A673 (cell line): ENCODE data around the gene SLC66A3. TPM values are rescaled to one million over a fixed set of nuclear protein-coding genes. Genes with fewer than 3 reads are reported as not detected.
"Not testable (repeated sequence)": the region's sequence is repeated elsewhere in the genome, so short reads cannot be mapped to it uniquely, and the experiment has no call there.

Experiments used
- BruUV-seq: library from RNA; stranded (reverse); fragments of 400-500 nt; replicated peaks from 2 replicates; lab custom pipeline; 2021; lab: Mats Ljungman, UMichigan
- CTCF ChIA-PET: fragments of 300-600 bp; sonication (Branson Sonifier 250); formaldehyde crosslinking; loops from one replicate; lab custom pipeline; 2022; ENCODE audit warnings: antibody characterized with exemption; lab: Charles Lee
- POLR2A ChIA-PET: fragments of 300-600 bp; sonication (Branson Sonifier 250); formaldehyde crosslinking; loops from one replicate; lab custom pipeline; 2022; ENCODE audit warnings: antibody characterized with exemption; ENCODE audit not compliant: low non-redundant PET; lab: Charles Lee
- DNase-seq: peaks from one replicate; pipeline ENCODE4 v3.0.0-alpha.2; 2015; ENCODE audit warnings: low spot score
- H3K27ac ChIP-seq: fragments of 200-600 bp; sonication (generic); 2 replicates; pipeline ENCODE4 v1.5.1; 2016; ENCODE audit warnings: mixed run types, low read depth, mild to moderate bottlenecking, mixed read lengths, antibody characterized with exemption, low read length; ENCODE audit not compliant: poor library complexity, severe bottlenecking
- H3K27me3 ChIP-seq: fragments of 200-600 bp; sonication (generic); replicated peaks from 2 replicates; pipeline ENCODE4 v1.6.1; 2017; ENCODE audit warnings: mixed run types, low read depth, mild to moderate bottlenecking, mixed read lengths, antibody characterized with exemption, low read length; ENCODE audit not compliant: insufficient read depth, poor library complexity
- H3K36me3 ChIP-seq: fragments of 200-600 bp; sonication (generic); 2 replicates; pipeline ENCODE4 v1.6.1; 2016; ENCODE audit warnings: mixed run types, mild to moderate bottlenecking, mixed read lengths, antibody characterized with exemption, low read length; ENCODE audit not compliant: insufficient read depth, poor library complexity, severe bottlenecking
- H3K4me1 ChIP-seq: fragments of 200-600 bp; sonication (generic); 2 replicates; pipeline ENCODE4 v1.6.1; 2017; ENCODE audit warnings: mixed run types, mild to moderate bottlenecking, mixed read lengths, antibody characterized with exemption, low read length; ENCODE audit not compliant: insufficient read depth, poor library complexity, severe bottlenecking
- H3K4me3 ChIP-seq: fragments of 200-600 bp; sonication (generic); 2 replicates; pipeline ENCODE4 v1.5.1; 2016; ENCODE audit warnings: low read depth, mixed run types, mild to moderate bottlenecking, mixed read lengths, low read length; ENCODE audit not compliant: poor library complexity, severe bottlenecking
- H3K9me3 ChIP-seq: fragments of 200-600 bp; sonication (generic); 2 replicates; pipeline ENCODE4 v1.6.1; 2016; ENCODE audit warnings: mixed run types, low read depth, mild to moderate bottlenecking, mixed read lengths, antibody characterized with exemption, low read length; ENCODE audit not compliant: poor library complexity, severe bottlenecking
- CTCF ChIP-seq: fragments of 300-800, 200-600 bp; sonication (generic); conservative IDR thresholded peaks from 2 replicates; pipeline ENCODE4 v1.5.1; 2017; ENCODE audit warnings: low read depth, mild to moderate bottlenecking, antibody characterized with exemption, low read length, moderate library complexity, mixed read lengths
- EZH2 ChIP-seq: fragments of 200-600 bp; sonication (generic); IDR thresholded peaks from 2 replicates; pipeline ENCODE4 v1.6.1; 2017; ENCODE audit warnings: borderline replicate concordance, low read depth, mild to moderate bottlenecking, mixed read lengths, antibody characterized with exemption, low read length; ENCODE audit not compliant: poor library complexity, severe bottlenecking
- intact Hi-C: fragments of 100-400 bp; cut with micrococcal nuclease; formaldehyde crosslinking; loops from one replicate; pipeline ENCODE4 v1.10.0; 2022; ENCODE audit not compliant: unreplicated experiment
- total RNA-seq: library from RNA; stranded (reverse); gene quantifications from 2 replicates; pipeline ENCODE4 v1.2.3, GENCODE V29; 2021

Gene SLC66A3
- total RNA-seq, 1 experiment from 2014 or later = 2.7 TPM

DNA sequence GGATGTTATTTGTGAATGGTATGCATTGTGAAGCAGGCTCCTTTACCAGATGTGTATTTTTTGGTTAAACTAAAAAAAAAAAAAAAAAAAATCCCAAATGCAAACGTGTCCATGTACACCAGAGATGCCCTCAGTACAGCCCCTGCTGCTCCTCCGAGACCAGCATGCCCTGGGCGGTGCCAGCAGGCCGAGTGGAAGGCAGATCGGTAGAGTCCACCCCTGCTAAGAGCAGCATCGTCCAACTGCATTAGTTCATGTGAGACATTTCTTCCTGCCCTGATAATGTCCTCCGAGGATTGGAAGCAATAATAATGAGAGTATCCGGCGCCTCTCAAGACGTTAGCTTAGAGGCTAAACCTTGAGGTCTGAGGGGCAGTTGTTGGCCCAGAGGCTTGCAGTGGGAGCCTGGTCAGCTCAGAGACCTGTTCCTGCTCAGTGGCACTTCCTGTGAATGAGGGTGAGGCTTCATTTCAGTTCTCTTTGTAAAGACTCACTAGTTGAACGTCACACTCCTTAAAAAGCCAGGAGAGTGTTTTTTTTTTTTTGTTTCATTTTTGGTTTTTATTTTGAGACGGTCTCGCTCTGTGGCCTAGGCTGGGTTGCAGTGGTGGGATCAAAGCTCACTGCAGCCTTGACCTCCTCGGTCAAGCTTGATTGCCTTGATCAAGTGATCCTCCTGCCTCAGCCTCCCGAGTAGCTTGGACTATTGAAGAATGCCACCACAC is 5.6 kb downstream of the SLC66A3 start:
- no TSS peak for BruUV-seq
- TF ChIP-seq CTCF (no peak), EZH2 (no peak)
- ChIA-PET POLR2A (no interaction called here), CTCF (no interaction called here)
- intact Hi-C loops = no loop called here
- Histone ChIP-seq H3K9me3 (no peaks in the 10 kb centered on the region), H3K27ac (no peak overlapping the region), H3K36me3 (no peaks in the 10 kb centered on the region), H3K4me3 (no peak overlapping the region), H3K27me3 (no peaks in the 10 kb centered on the region), H3K4me1 (no peaks in the 10 kb centered on the region)
- no peak for DNase-seq

- CTCF ChIA-PET = interaction anchor here (0.7 kb wide), 1 partner anchor 17 kb away, joined by 5 read pairs; no protein-coding TSS in a partner anchor
- no peaks in the 10 kb centered on the region for H3K36me3 ChIP-seq
- no TSS peak for BruUV-seq
- H3K9me3 ChIP-seq = no peaks in the 10 kb centered on the region
- TF ChIP-seq EZH2 (no peak), CTCF (no peak)
- no peaks in the 10 kb centered on the region for H3K27me3 ChIP-seq
- intact Hi-C loops = no loop called here
- POLR2A ChIA-PET = interaction anchor here (0.6 kb wide), 1 partner anchor 88 kb away, joined by 3 read pairs; no protein-coding TSS in a partner anchor
- no peak overlapping the region for H3K27ac ChIP-seq
- no peak overlapping the region for H3K4me3 ChIP-seq
- no peaks in the 10 kb centered on the region for H3K4me1 ChIP-seq
- no peak for DNase-seq
Measured at GRCh38 chr2:11161747-11162146, 6.5 kb downstream of the SLC66A3 start.

- DNase-seq = no peak
- Histone ChIP-seq H3K4me1 (no peaks in the 10 kb centered on the region), H3K36me3 (no peaks in the 10 kb centered on the region), H3K9me3 (no peaks in the 10 kb centered on the region), H3K4me3 (no peak overlapping the region), H3K27ac (no peak overlapping the region), H3K27me3 (no peaks in the 10 kb centered on the region)
- no TSS peak for BruUV-seq
- POLR2A ChIA-PET = no interaction called here
- TF ChIP-seq CTCF = no peak
- no peak for TF ChIP-seq EZH2
- intact Hi-C loops = no loop called here
- CTCF ChIA-PET = interaction anchor here (0.6 kb wide), 1 partner anchor 591 kb away, joined by 3 read pairs; no protein-coding TSS in a partner anchor
Measured at GRCh38 chr2:11163439-11164317, 8.4 kb downstream of the SLC66A3 start.

- H3K36me3 ChIP-seq, H3K4me1 ChIP-seq, POLR2A ChIA-PET, BruUV-seq, DNase-seq, H3K9me3 ChIP-seq, H3K27me3 ChIP-seq, H3K27ac ChIP-seq, H3K4me3 ChIP-seq, intact Hi-C loops: not testable (repeated sequence)
- CTCF ChIA-PET = interaction anchor here (0.6 kb wide), 1 partner anchor 32 kb away, joined by 4 read pairs; a partner anchor contains a TSS
Measured at GRCh38 chr2:11165046-11165445, 9.8 kb downstream of the SLC66A3 start.
